HCT116 (cell line): ENCODE measurements around the gene TLR2.

Source experiments
- EZH2phosphoT487 ChIP-seq: fragments of 200-600 bp; IDR thresholded peaks from 2 replicates; pipeline ENCODE4 v1.6.1; 2018; ENCODE audit warnings: antibody characterized with exemption, borderline replicate concordance
- POLR2A ChIP-seq: IDR thresholded peaks from 2 replicates; pipeline ENCODE4 v1.7.0; 2011; ENCODE audit warnings: borderline replicate concordance; ENCODE audit not compliant: insufficient read depth, insufficient read length; ENCODE audit errors: extremely low read depth
- TF ChIP-seq, protein P1 (sequence below), 3 experiments: fragments of 200-600 bp in 1 of 3; sonication (generic) in 1 of 3; IDR thresholded peaks in 2 of 3; conservative IDR thresholded peaks in 1 of 3; 2 replicates each; pipeline ENCODE4 v1.5.1; 2012 to 2017; ENCODE audit warnings: low read depth in 2 of 3, low read length in 2 of 3, antibody characterized with exemption in 1 of 3, borderline replicate concordance in 1 of 3, control low read depth in 1 of 3, mild to moderate bottlenecking in 1 of 3, mixed read lengths in 1 of 3, mixed run types in 1 of 3, moderate library complexity in 1 of 3; ENCODE audit not compliant: insufficient read depth in 1 of 3

GRCh38 chr4:153684971-153685371, 891 bp downstream of the TLR2 start:
- TF ChIP-seq, protein P1, sequence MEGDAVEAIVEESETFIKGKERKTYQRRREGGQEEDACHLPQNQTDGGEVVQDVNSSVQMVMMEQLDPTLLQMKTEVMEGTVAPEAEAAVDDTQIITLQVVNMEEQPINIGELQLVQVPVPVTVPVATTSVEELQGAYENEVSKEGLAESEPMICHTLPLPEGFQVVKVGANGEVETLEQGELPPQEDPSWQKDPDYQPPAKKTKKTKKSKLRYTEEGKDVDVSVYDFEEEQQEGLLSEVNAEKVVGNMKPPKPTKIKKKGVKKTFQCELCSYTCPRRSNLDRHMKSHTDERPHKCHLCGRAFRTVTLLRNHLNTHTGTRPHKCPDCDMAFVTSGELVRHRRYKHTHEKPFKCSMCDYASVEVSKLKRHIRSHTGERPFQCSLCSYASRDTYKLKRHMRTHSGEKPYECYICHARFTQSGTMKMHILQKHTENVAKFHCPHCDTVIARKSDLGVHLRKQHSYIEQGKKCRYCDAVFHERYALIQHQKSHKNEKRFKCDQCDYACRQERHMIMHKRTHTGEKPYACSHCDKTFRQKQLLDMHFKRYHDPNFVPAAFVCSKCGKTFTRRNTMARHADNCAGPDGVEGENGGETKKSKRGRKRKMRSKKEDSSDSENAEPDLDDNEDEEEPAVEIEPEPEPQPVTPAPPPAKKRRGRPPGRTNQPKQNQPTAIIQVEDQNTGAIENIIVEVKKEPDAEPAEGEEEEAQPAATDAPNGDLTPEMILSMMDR (IDR thresholded peaks at IDR 0.05 in 2 of 3, conservative IDR thresholded peaks at IDR 0.05 in 1 of 3; ENCODE audit: borderline replicate concordance in 1 of 3, insufficient read depth in 1 of 3, low read depth in 2 of 3, low read length in 2 of 3) = no peak
- TF ChIP-seq EZH2phosphoT487 (no peak), POLR2A (no peak)
